HEK293 (cell line): ENCODE measurements around the gene FBXO3.

ENCODE experiments used
- CTCF ChIP-seq: fragments of 450-650 bp; formaldehyde crosslinking; IDR thresholded peaks from 2 replicates; pipeline ENCODE4 v1.5.1; 2016; ENCODE audit warnings: missing biosample characterization, missing genetic modification characterization
- FEZF1 ChIP-seq: fragments of 450-650 bp; formaldehyde crosslinking; IDR thresholded peaks from 2 replicates; pipeline ENCODE4 v1.5.1; 2016; ENCODE audit warnings: missing biosample characterization, missing genetic modification characterization
- GFI1B ChIP-seq: fragments of 450-650 bp; formaldehyde crosslinking; IDR thresholded peaks from 2 replicates; pipeline ENCODE4 v1.5.1; 2016; ENCODE audit warnings: missing biosample characterization, missing genetic modification characterization
- HOXC10 ChIP-seq: sonication (generic); formaldehyde crosslinking; IDR thresholded peaks from 2 replicates; pipeline ENCODE4 v1.8.1; 2023; ENCODE audit warnings: mild to moderate bottlenecking, missing genetic modification reagents
- HOXD13 ChIP-seq: sonication (generic); formaldehyde crosslinking; IDR thresholded peaks from 2 replicates; pipeline ENCODE4 v1.8.0; 2022; ENCODE audit warnings: missing genetic modification reagents, borderline replicate concordance
- KLF1 ChIP-seq: fragments of 450-650 bp; formaldehyde crosslinking; IDR thresholded peaks from 2 replicates; pipeline ENCODE4 v1.5.1; 2016; ENCODE audit warnings: missing biosample characterization, missing genetic modification characterization
- KLF8 ChIP-seq: fragments of 450-650 bp; formaldehyde crosslinking; IDR thresholded peaks from 2 replicates; pipeline ENCODE4 v1.5.1; 2016; ENCODE audit warnings: missing biosample characterization, missing genetic modification characterization
- MYNN ChIP-seq: fragments of 450-650 bp; formaldehyde crosslinking; IDR thresholded peaks from 2 replicates; pipeline ENCODE4 v1.5.1; 2016; ENCODE audit warnings: missing biosample characterization, missing genetic modification characterization, borderline replicate concordance
- OVOL3 ChIP-seq: fragments of 450-650 bp; formaldehyde crosslinking; IDR thresholded peaks from 2 replicates; pipeline ENCODE4 v1.5.1; 2016; ENCODE audit warnings: missing biosample characterization, missing genetic modification characterization
- PRDM10 ChIP-seq: fragments of 450-650 bp; formaldehyde crosslinking; IDR thresholded peaks from 2 replicates; pipeline ENCODE4 v1.5.1; 2016; ENCODE audit warnings: missing biosample characterization, missing genetic modification characterization
- SCRT1 ChIP-seq: fragments of 450-650 bp; formaldehyde crosslinking; IDR thresholded peaks from 2 replicates; pipeline ENCODE4 v1.5.1; 2016; ENCODE audit warnings: missing biosample characterization, missing genetic modification characterization, borderline replicate concordance
- TCF7L2 ChIP-seq: IDR thresholded peaks from 2 replicates; pipeline ENCODE4 v1.6.1; 2011; ENCODE audit warnings: low read depth, mild to moderate bottlenecking, inconsistent platforms, low read length, moderate library complexity, borderline replicate concordance
- ZBTB17 ChIP-seq: fragments of 450-650 bp; formaldehyde crosslinking; IDR thresholded peaks from 2 replicates; pipeline ENCODE4 v1.5.1; 2016; ENCODE audit warnings: missing biosample characterization, missing genetic modification characterization
- ZIC2 ChIP-seq: fragments of 450-650 bp; formaldehyde crosslinking; IDR thresholded peaks from 2 replicates; pipeline ENCODE4 v1.5.1; 2016; ENCODE audit warnings: missing biosample characterization, missing genetic modification characterization
- ZNF184 ChIP-seq: fragments of 450-650 bp; IDR thresholded peaks from 2 replicates; pipeline ENCODE4 v1.5.1; 2018; ENCODE audit warnings: missing biosample characterization, mild to moderate bottlenecking, missing genetic modification characterization
- ZNF214 ChIP-seq: fragments of 450-650 bp; formaldehyde crosslinking; IDR thresholded peaks from 2 replicates; pipeline ENCODE4 v1.5.1; 2017; ENCODE audit warnings: missing biosample characterization, mild to moderate bottlenecking, missing genetic modification characterization, borderline replicate concordance
- ZNF23 ChIP-seq: fragments of 450-650 bp; formaldehyde crosslinking; IDR thresholded peaks from 2 replicates; pipeline ENCODE4 v1.5.1; 2016; ENCODE audit warnings: missing biosample characterization, missing genetic modification characterization, borderline replicate concordance
- ZNF239 ChIP-seq: fragments of 450-650 bp; formaldehyde crosslinking; IDR thresholded peaks from 2 replicates; pipeline ENCODE4 v1.5.1; 2016; ENCODE audit warnings: missing biosample characterization, missing genetic modification characterization
- ZNF292 ChIP-seq: fragments of 450-650 bp; formaldehyde crosslinking; IDR thresholded peaks from 2 replicates; pipeline ENCODE4 v1.5.1; 2016; ENCODE audit warnings: low read depth, missing biosample characterization, missing genetic modification characterization, borderline replicate concordance
- ZNF324 ChIP-seq: fragments of 450-650 bp; formaldehyde crosslinking; IDR thresholded peaks from 2 replicates; pipeline ENCODE4 v1.5.1; 2016; ENCODE audit warnings: missing biosample characterization, missing genetic modification characterization
- ZNF341 ChIP-seq: fragments of 450-650 bp; formaldehyde crosslinking; IDR thresholded peaks from 2 replicates; pipeline ENCODE4; 2016; ENCODE audit warnings: low read depth, missing biosample characterization, missing genetic modification characterization
- ZNF366 ChIP-seq: fragments of 450-650 bp; formaldehyde crosslinking; conservative IDR thresholded peaks from 2 replicates; pipeline ENCODE4 v1.5.1; 2016; ENCODE audit warnings: missing biosample characterization, missing genetic modification characterization
- ZNF426 ChIP-seq: fragments of 450-650 bp; formaldehyde crosslinking; IDR thresholded peaks from 2 replicates; pipeline ENCODE4 v1.5.1; 2017; ENCODE audit warnings: missing biosample characterization, missing genetic modification characterization, mild to moderate bottlenecking, inconsistent platforms, moderate library complexity
- ZNF488 ChIP-seq: fragments of 450-650 bp; formaldehyde crosslinking; IDR thresholded peaks from 2 replicates; pipeline ENCODE4 v1.5.1; 2016; ENCODE audit warnings: missing biosample characterization, missing genetic modification characterization
- ZNF514 ChIP-seq: fragments of 450-650 bp; formaldehyde crosslinking; IDR thresholded peaks from 2 replicates; pipeline ENCODE4 v1.5.1; 2016; ENCODE audit warnings: missing biosample characterization, missing genetic modification characterization
- ZNF571 ChIP-seq: fragments of 450-650 bp; formaldehyde crosslinking; IDR thresholded peaks from 2 replicates; pipeline ENCODE4 v1.5.0; 2017; ENCODE audit warnings: missing biosample characterization, missing genetic modification characterization
- ZNF585B ChIP-seq: fragments of 450-650 bp; formaldehyde crosslinking; IDR thresholded peaks from 2 replicates; pipeline ENCODE4 v1.5.1; 2016; ENCODE audit warnings: missing biosample characterization, missing genetic modification characterization
- ZNF701 ChIP-seq: fragments of 450-650 bp; formaldehyde crosslinking; IDR thresholded peaks from 2 replicates; pipeline ENCODE4 v1.5.1; 2016; ENCODE audit warnings: missing biosample characterization, missing genetic modification characterization
- ZNF704 ChIP-seq: fragments of 450-650 bp; formaldehyde crosslinking; IDR thresholded peaks from 2 replicates; pipeline ENCODE4 v1.5.1; 2016; ENCODE audit warnings: missing biosample characterization, missing genetic modification characterization
- ZNF747 ChIP-seq: fragments of 450-650 bp; formaldehyde crosslinking; IDR thresholded peaks from 2 replicates; pipeline ENCODE4 v1.5.1; 2016; ENCODE audit warnings: missing biosample characterization, missing genetic modification characterization
- ZNF843 ChIP-seq: fragments of 450-650 bp; formaldehyde crosslinking; IDR thresholded peaks from 2 replicates; pipeline ENCODE4 v1.5.1; 2016; ENCODE audit warnings: missing biosample characterization, missing genetic modification characterization
- ZSCAN16 ChIP-seq: fragments of 450-650 bp; formaldehyde crosslinking; IDR thresholded peaks from 2 replicates; pipeline ENCODE4 v1.5.1; 2016; ENCODE audit warnings: missing biosample characterization, missing genetic modification characterization
- ZXDB ChIP-seq: fragments of 450-650 bp; formaldehyde crosslinking; IDR thresholded peaks from 2 replicates; pipeline ENCODE4 v1.5.1; 2016; ENCODE audit warnings: missing biosample characterization, missing genetic modification characterization
- TF ChIP-seq, protein P1 (sequence below): fragments of 450-650 bp; formaldehyde crosslinking; IDR thresholded peaks from 2 replicates; pipeline ENCODE4 v1.5.1; 2016; ENCODE audit warnings: missing biosample characterization, missing genetic modification characterization

FBXO3 gene

DNA sequence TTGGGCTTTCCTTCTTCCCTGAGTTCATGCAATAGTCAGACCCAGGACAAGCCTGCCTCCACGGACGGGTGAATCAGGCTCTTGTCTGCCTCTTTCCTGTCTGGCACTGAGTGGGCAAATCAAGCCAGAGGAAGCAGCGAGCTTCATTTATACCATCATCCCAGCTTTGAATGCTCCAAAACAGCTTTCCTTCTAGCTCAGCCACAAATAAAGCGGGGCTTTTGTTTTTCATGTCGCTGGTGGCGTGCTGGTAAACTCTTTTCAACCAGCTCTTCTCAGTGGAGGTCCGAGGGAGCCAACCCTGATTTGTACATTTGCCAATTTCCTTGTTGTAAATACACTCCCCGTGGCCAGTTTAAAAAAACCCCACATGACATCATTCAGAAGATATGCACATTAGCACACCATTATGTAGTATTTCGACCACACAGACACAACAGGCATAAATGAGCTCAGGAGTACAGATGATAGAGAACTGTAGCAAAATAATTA, 82.3 kb downstream of the FBXO3 start (continued):
- TF ChIP-seq ZNF366: peak; percentile 62; the same call in 1 of the 2 replicates
- TF ChIP-seq ZNF23 (tag by site-specific recombination): no peak
- TF ChIP-seq ZNF571 (tag by site-specific recombination): no peak
- TF ChIP-seq ZIC2 (tag by site-specific recombination): peak; percentile 74
- TF ChIP-seq, protein P1, sequence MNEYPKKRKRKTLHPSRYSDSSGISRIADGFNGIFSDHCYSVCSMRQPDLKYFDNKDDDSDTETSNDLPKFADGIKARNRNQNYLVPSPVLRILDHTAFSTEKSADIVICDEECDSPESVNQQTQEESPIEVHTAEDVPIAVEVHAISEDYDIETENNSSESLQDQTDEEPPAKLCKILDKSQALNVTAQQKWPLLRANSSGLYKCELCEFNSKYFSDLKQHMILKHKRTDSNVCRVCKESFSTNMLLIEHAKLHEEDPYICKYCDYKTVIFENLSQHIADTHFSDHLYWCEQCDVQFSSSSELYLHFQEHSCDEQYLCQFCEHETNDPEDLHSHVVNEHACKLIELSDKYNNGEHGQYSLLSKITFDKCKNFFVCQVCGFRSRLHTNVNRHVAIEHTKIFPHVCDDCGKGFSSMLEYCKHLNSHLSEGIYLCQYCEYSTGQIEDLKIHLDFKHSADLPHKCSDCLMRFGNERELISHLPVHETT (tag by site-specific recombination): 0 out of 2 replicates have a peak, but pooled peaks have one; percentile 14
- peak; percentile 35 for TF ChIP-seq FEZF1 (tag by site-specific recombination)
- no peak for TF ChIP-seq ZNF239 (tag by site-specific recombination)
- TF ChIP-seq ZNF292 (tag by site-specific recombination): no peak
- peak; percentile 80 for TF ChIP-seq ZBTB17 (tag by site-specific recombination)
- TF ChIP-seq KLF1: no peak
- TF ChIP-seq HOXC10: no peak
- TF ChIP-seq ZNF184 (tag by site-specific recombination): peak; percentile 33; the same call in 1 of the 2 replicates
- no peak for TF ChIP-seq ZNF585B
- no peak for TF ChIP-seq ZNF214 (tag by site-specific recombination)
- peak; percentile 63 for TF ChIP-seq ZNF843 (tag by site-specific recombination)
- TF ChIP-seq ZSCAN16 (tag by site-specific recombination): no peak
- TF ChIP-seq PRDM10 (tag by site-specific recombination): peak; percentile 44
- TF ChIP-seq ZNF488 (tag by site-specific recombination): no peak
- peak; percentile 26; the same call in 1 of the 2 replicates for TF ChIP-seq KLF8
- no peak for TF ChIP-seq ZNF426 (tag by site-specific recombination)
- no peak for TF ChIP-seq ZNF514 (tag by site-specific recombination)
- no peak for TF ChIP-seq OVOL3 (tag by site-specific recombination)
- no peak; the same call in 1 of the 2 replicates for TF ChIP-seq SCRT1 (tag by site-specific recombination)
- peak; percentile 60; the same call in 1 of the 2 replicates for TF ChIP-seq HOXD13
- peak; percentile 50 for TF ChIP-seq ZNF341 (tag by site-specific recombination)
- 0 out of 2 replicates have a peak, but pooled peaks have one; percentile 35 for TF ChIP-seq ZNF324
- no peak for TF ChIP-seq TCF7L2
- 0 out of 2 replicates have a peak, but pooled peaks have one; percentile 48 for TF ChIP-seq ZXDB
- no peak for TF ChIP-seq ZNF704 (tag by site-specific recombination)
- TF ChIP-seq ZNF701 (tag by site-specific recombination): no peak
- no peak for TF ChIP-seq CTCF (tag by site-specific recombination)
- no peak for TF ChIP-seq MYNN (tag by site-specific recombination)
- no peak for TF ChIP-seq ZNF747 (tag by site-specific recombination)
- TF ChIP-seq GFI1B (tag by site-specific recombination): no peak
